ENCODE measurements around the gene SENP1. TPM values are rescaled to one million over a fixed set of nuclear protein-coding genes. Genes with fewer than 3 reads are reported as not detected.
"Not testable (repeated sequence)": the region's sequence is repeated elsewhere in the genome, so short reads cannot be mapped to it uniquely, and the experiment has no call there.

The SENP1 gene
- polyA plus RNA-seq (ENCODE audit: insufficient read length), result 14.8 TPM

- DNase-seq (ENCODE audit: low read depth), result peak; percentile 50
These were observed at the start of gene SENP1 for GRCh38 chr12:48105867-48106680. TSS of gene SENP1 (minus strand) at chr12:48106079. CDS start at chr12:48101472, 4,607 bp downstream.

GRCh38 chr12:48151103-48151771 lies 45.4 kb upstream of the SENP1 start:
- DNase-seq (ENCODE audit: low read depth), result no peak

GRCh38 chr12:48145981-48146380 lies 40.1 kb upstream of the SENP1 start:
- DNase-seq (ENCODE audit: low read depth), result no peak

DNA sequence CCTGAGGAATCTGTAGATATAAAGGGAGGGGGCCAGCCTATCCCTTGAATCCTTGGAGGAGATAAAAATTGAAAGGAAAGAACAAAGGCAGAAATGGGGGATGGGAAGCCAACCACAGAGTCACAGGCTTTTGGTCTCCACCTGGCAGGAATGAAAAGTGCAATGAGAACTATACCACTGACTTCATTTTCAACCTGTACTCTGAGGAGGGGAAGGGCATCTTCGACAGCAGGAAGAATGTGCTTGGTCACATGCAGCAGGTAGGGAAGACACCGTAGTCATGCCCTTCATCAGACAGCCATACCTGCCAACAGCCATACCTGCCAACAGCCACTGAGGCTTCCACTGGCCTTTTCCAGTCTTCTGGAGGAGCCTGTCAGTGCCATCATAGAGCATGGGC lies 38.0 kb upstream of the SENP1 start:
- DNase-seq (ENCODE audit: low read depth), result no peak

- DNase-seq (ENCODE audit: low read depth), result no peak
These were observed 37.2 kb upstream of the SENP1 start for GRCh38 chr12:48142818-48143674.

GRCh38 chr12:48135027-48135426 lies 29.1 kb upstream of the SENP1 start:
- DNase-seq (ENCODE audit: low read depth), result no peak

GRCh38 chr12:48132826-48133225 lies 26.9 kb upstream of the SENP1 start:
- no peak for DNase-seq (ENCODE audit: low read depth)

DNA sequence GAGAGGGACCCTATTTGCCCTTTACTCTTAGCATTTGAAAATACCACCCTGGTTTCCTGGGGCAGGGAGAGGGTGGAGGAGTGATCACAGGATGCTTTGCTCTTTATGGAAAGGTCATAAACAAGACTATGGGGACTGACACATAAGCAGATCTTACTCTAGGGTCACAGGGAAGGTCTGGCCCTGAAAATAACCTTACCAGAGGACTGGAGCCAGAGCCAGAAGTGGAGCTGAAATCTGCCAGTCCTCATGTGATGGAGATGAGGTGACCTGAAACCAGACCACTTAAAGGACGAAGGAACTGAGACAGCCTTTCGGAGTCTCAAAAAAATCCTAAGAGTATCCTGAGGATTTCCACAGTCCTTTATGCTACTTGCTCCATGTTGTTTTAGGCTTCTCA lies 25.6 kb upstream of the SENP1 start:
- no peak for DNase-seq (ENCODE audit: low read depth)

DNA sequence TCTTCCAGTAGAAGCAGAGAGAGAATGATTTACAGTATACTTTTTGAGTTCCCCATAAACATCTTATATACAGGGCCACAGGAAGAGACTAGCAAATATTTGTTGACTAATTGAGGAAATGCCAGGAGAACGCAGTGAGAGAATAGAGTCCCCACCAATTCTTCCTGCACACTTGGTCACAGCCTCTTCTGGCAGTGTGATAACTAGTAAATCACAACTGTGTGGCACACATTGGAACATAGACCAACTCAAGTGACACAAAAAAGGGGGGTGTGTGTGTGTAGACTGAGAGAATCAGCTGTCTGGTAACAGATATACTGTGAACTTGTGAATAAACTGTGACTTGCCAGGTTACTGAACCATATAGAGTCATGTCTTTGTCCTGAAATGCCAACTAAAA lies 23.5 kb upstream of the SENP1 start:
- DNase-seq (ENCODE audit: low read depth), result no peak

DNA sequence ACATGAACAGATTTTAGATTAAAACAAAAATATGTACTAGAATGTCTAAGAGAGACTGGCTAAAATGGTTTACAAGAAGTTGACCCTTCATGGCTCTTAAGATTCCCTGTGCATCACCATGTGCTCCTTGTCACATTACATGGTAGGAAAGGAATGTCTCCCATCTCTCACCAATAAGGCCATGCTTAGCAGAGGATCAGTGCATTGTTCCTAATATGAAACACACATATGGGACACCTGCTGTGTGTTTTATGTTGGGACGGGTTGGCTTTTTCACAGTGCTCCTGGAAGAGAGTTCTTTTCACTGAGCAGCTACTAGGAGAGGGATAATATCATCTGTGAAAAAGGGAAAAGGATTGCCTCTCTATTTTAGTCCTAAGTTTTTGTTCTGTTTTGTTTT lies 22.9 kb upstream of the SENP1 start:
- DNase-seq (ENCODE audit: low read depth), result no peak

GRCh38 chr12:48126953-48127630 lies 21.2 kb upstream of the SENP1 start:
- DNase-seq (ENCODE audit: low read depth), result no peak

DNA sequence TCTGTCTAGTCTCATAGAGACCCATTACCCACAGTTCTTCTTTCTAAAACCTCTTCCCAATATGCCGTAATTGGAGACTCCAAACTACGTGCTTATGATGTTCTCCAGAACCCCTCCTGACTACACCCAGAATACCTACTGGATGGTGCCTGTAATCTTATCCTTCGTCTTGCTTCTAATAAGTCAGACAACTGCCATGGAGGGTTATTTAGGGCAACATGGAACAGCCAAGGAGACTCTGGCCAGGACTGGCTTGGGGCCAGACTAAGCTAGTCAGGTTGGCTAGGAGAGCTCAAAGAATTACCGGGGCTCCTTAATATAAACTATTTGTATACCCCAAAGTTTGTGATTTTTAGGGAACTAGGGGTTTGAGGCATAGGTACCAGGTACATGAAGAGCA lies 20.1 kb upstream of the SENP1 start:
- DNase-seq (ENCODE audit: low read depth), result no peak

- not testable (repeated sequence) for DNase-seq (ENCODE audit: low read depth)
These were observed 19.7 kb upstream of the SENP1 start for GRCh38 chr12:48125542-48125941.

DNA sequence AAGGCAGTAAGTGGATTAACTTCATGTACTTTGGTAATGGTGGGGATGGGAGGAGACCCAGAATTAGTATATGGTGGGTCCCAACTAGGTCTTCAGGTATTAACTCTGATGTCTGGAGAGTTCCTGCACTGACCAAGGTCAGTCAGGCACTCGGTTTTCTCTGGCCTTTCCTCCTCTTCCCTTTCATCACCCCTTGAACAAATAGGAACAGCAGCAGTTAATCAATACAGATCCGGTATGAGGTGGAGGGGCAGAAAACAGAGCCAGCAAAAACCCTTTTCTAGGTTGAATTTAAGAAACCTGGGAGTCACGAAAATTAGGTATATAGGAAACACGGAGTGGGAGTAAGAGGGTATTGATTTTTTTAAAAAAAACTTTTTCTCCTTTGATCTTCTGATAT lies 17.3 kb upstream of the SENP1 start:
- no peak for DNase-seq (ENCODE audit: low read depth)

DNA sequence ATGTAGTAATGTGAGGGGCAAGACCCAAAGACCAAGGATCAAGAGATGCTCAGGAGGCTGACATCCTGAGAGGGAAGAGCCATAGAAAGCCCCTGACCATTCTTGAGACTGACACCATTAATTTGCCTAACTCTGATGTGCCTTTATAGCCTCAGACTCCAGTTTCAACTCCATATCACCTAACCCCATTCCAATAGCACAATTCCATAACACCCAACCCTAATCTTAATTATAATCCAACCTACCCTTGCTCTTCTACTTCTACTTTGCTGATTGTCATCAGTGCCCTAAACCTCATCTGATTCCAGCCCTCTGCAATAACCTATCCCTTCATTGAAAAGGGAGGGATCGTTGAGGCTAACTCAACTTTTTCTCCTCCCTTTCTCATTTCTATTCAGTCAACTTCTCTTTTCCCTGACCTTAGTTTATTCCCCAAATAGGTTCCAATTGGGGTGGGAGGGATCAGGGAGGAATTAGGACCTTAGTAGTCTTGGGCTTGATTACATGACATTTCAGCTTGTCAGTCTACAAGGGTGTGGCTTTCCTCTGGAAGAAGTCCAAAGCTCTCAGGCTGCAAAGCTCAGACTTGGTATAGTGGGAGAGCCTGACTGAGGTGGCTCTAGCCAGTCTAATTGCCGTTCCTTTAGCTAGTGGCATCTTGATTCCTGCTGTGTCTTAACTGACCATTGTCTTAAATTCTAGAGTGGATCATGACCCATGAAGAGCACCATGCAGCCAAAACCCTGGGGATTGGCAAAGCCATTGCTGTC lies 16.4 kb upstream of the SENP1 start:
- no peak for DNase-seq (ENCODE audit: low read depth)

- no peak for DNase-seq (ENCODE audit: low read depth)
These were observed 15.6 kb upstream of the SENP1 start for GRCh38 chr12:48121522-48121921.

GRCh38 chr12:48119834-48120195 lies 13.9 kb upstream of the SENP1 start:
- DNase-seq (ENCODE audit: low read depth), result no peak

GRCh38 chr12:48119078-48119833 lies 13.4 kb upstream of the SENP1 start, which contains the start of gene PFKM:
TSS of gene PFKM (plus strand) at chr12:48119364. CDS start at chr12:48122775, 3,411 bp downstream.
- peak; percentile 79 for DNase-seq (ENCODE audit: low read depth)

GRCh38 chr12:48118284-48118871 lies 12.5 kb upstream of the SENP1 start:
- DNase-seq (ENCODE audit: low read depth), result no peak

- no peak for DNase-seq (ENCODE audit: low read depth)
These were observed 10.1 kb upstream of the SENP1 start for GRCh38 chr12:48115957-48116356.

All from forelimb muscle (tissue), 1 donor.